ENCODE data around the gene RPL32. TPM values are rescaled to one million over a fixed set of nuclear protein-coding genes. Genes with fewer than 3 reads are reported as not detected.

Gene RPL32
- total and polyA plus RNA-seq, 9 of the 15 experiments (the other 6 are each of a cell fraction or from before 2014, with no cell fraction given) = 2,738 to 6,200 (median 4,286) TPM

- TF ChIP-seq CUX1 (CRISPR knock-in tag; IDR thresholded peaks at IDR 0.05) (peak; percentile 77; the same call in 1 of the 2 replicates), HMBOX1 (IDR thresholded peaks at IDR 0.05) (no peak), IRF2 (CRISPR knock-in tag; IDR thresholded peaks at IDR 0.05) (no peak), EP300 (IDR thresholded peaks at IDR 0.05; ENCODE audit: low read length) (no peak), ZEB2 (IDR thresholded peaks at IDR 0.05) (no peak), NCOA2 (IDR thresholded peaks at IDR 0.05; ENCODE audit: partially characterized antibody in 2 of 2) (no peak), STAT6 (CRISPR knock-in tag; IDR thresholded peaks at IDR 0.05) (no peak), NR2C2 (CRISPR knock-in tag; IDR thresholded peaks at IDR 0.05) (no peak), NR2C2 (tag; IDR thresholded peaks at IDR 0.05) (0 out of 2 replicates have a peak, but pooled peaks have one; percentile 68), SAP30 (IDR thresholded peaks at IDR 0.05; ENCODE audit: borderline replicate concordance, insufficient read depth, low read depth, low read length, poor library complexity, severe bottlenecking) (no peak), CHCHD3 (CRISPR knock-in tag; IDR thresholded peaks at IDR 0.05) (no peak), SIRT6 (IDR thresholded peaks at IDR 0.05; ENCODE audit: low read depth, low read length) (no peak), HLTF (IDR thresholded peaks at IDR 0.05) (peak; percentile 72), ZNF75A (CRISPR knock-in tag; IDR thresholded peaks at IDR 0.05) (peak; percentile 59; the same call in 1 of the 2 replicates), KDM1A (IDR thresholded peaks at IDR 0.05) (peak; percentile 72 to 85), CBX5 (IDR thresholded peaks at IDR 0.05; ENCODE audit: borderline replicate concordance, low read depth) (no peak), FOXA3 (CRISPR knock-in tag; conservative IDR thresholded peaks at IDR 0.05 in 1 of 2, IDR thresholded peaks at IDR 0.05 in 1 of 2) (no peak), CAMTA2 (CRISPR knock-in tag; conservative IDR thresholded peaks at IDR 0.05) (no peak), RNF2 (IDR thresholded peaks at IDR 0.05) (no peak), BMI1 (IDR thresholded peaks at IDR 0.05; ENCODE audit: low read length) (0 out of 2 replicates have a peak, but pooled peaks have one; percentile 14), ZNF24 (IDR thresholded peaks at IDR 0.05) (0 out of 2 replicates have a peak, but pooled peaks have one; percentile 2), NFE2L1 (tag; IDR thresholded peaks at IDR 0.05; ENCODE audit: borderline replicate concordance, low read depth) (0 out of 2 replicates have a peak, but pooled peaks have one; percentile 4)
Measured at GRCh38 chr3:12841970-12842328, 584 bp upstream of the RPL32 start (continued).
